ENCODE measurements around the gene DDX47. TPM values are rescaled to one million over a fixed set of nuclear protein-coding genes. Genes with fewer than 3 reads are reported as not detected.
"Not testable (repeated sequence)": the region's sequence is repeated elsewhere in the genome, so short reads cannot be mapped to it uniquely, and the experiment has no call there.

DDX47 gene
- total and polyA plus RNA-seq, 2 of the 4 experiments (the other 2 are of a cell fraction): 77.8 to 89.5 TPM

GRCh38 chr12:12875301-12875700 lies 62.2 kb downstream of the DDX47 start:
- H2AK9ac ChIP-seq (replicated peaks; ENCODE audit: low read depth, low read length, poor library complexity); H3K23ac ChIP-seq (ENCODE audit: low read depth, low read length); H2BK5ac ChIP-seq (ENCODE audit: low read depth, low read length, poor library complexity, severe bottlenecking); H3K4me2 ChIP-seq (ENCODE audit: low read depth, low read length); POLR2A ChIA-PET (ENCODE audit: unreplicated experiment); ATAC-seq (ENCODE audit: low read depth); H3K9ac ChIP-seq (ENCODE audit: low read depth, low read length); DNase-seq; H3K18ac ChIP-seq (ENCODE audit: low read depth, low read length); in situ Hi-C loops (cut with MboI; ENCODE audit: low sequenced_read_pairs); H3K56ac ChIP-seq (ENCODE audit: extremely low read depth, insufficient read depth, low read length); H4K5ac ChIP-seq (ENCODE audit: low read depth, low read length); H3K4me3 ChIP-seq (ENCODE audit: insufficient read depth, low read depth, low read length); H4K20me1 ChIP-seq (ENCODE audit: insufficient read depth, low read length); H3K9me3 ChIP-seq (ENCODE audit: control insufficient read depth, insufficient read depth, low read length); BruUV-seq (replicated peaks); H3K27me3 ChIP-seq (ENCODE audit: control insufficient read depth, insufficient read depth, low read length); dilution Hi-C loops (cut with HindIII; ENCODE audit: low sequenced_read_pairs, unreplicated experiment); CTCF ChIA-PET; intact Hi-C loops (cut with micrococcal nuclease); H3K36me3 ChIP-seq (ENCODE audit: control insufficient read depth, insufficient read depth, low read length); H2AFZ ChIP-seq (replicated peaks; ENCODE audit: low read length, poor library complexity); H3K14ac ChIP-seq (replicated peaks; ENCODE audit: low read depth, low read length); H3K27ac ChIP-seq (ENCODE audit: insufficient read depth, low read length): not testable (repeated sequence)
- 86% methylated on average over 2 of the region's 10 CpGs; no CpG with 5 or more reads in 1 of the 2 experiments for WGBS, 2 experiments (ENCODE audit: extremely low coverage in 2 of 2, insufficient read length in 1 of 2)
- Histone ChIP-seq H2BK20ac (ENCODE audit: low read depth, low read length) (peak overlapping the region; percentile 92), H3K9me1 (ENCODE audit: insufficient read depth, low read length) (peaks cover 21% of the 10 kb centered on the region), H3K79me1 (ENCODE audit: low read depth in 1 of 2, low read length in 2 of 2) (peaks cover 8 to 29% of the 10 kb centered on the region in 2 experiments; a peak in 3 of 4 replicates), H2BK15ac (ENCODE audit: low read depth, low read length) (peak overlapping the region; percentile 95; the same call in 2 of the 3 replicates), H3K4ac (ENCODE audit: low read depth, low read length) (peak overlapping the region; percentile 63; the same call in 1 of the 2 replicates), H2AK5ac (ENCODE audit: low read depth, low read length) (peak overlapping the region; percentile 84), H2BK120ac (ENCODE audit: low read depth, low read length) (peak overlapping the region; percentile 90; the same call in 1 of the 2 replicates), H3K4me1 (ENCODE audit: control insufficient read depth, insufficient read depth, low read length) (peaks cover 21% of the 10 kb centered on the region), H4K8ac (ENCODE audit: low read depth in 2 of 2, low read length in 2 of 2) (peak overlapping the region; percentile 60 to 64; a peak in 2 of 4 replicates), H4K91ac (ENCODE audit: insufficient read depth, low read depth, low read length) (peak overlapping the region; percentile 85)
